H1 (cell line): Measurements from ENCODE around the gene SEC24B. TPM values are rescaled to one million over a fixed set of nuclear protein-coding genes. Genes with fewer than 3 reads are reported as not detected.

Experiments used
- CTCF ChIA-PET: fragments of 300-600 bp; sonication (Branson Sonifier 250); formaldehyde crosslinking; loops from one replicate; lab custom pipeline; 2021; ENCODE audit not compliant: partially characterized antibody; lab: Charles Lee
- POLR2A ChIA-PET: fragments of 300-600 bp; sonication (Branson Sonifier 250); formaldehyde crosslinking; loops from one replicate; lab custom pipeline; 2021; ENCODE audit warnings: inconsistent platforms; ENCODE audit not compliant: partially characterized antibody; lab: Charles Lee
- DNase-seq, 2 experiments: peaks; one replicate each; pipeline versions ENCODE4 v3.0.0 to v3.0.0-alpha.2; 2010 to 2022; ENCODE audit warnings: low spot score in 2 of 2, low read depth in 1 of 2, mixed read lengths in 1 of 2
- FAIRE-seq: peaks from 2 replicates; lab custom pipeline; 2011; peaks lifted over from hg19 to GRCh38; lab: Jason Lieb, UNC
- H2AFZ ChIP-seq: 2 replicates; pipeline ENCODE4 v1.8.1; 2012; ENCODE audit warnings: low read length, inconsistent platforms
- H2AK5ac ChIP-seq: 2 replicates; pipeline ENCODE4 v1.6.1; 2013; ENCODE audit warnings: low read depth, low read length
- H2BK120ac ChIP-seq: replicated peaks from 2 replicates; pipeline ENCODE3; 2013; ENCODE audit warnings: low read depth, low read length, inconsistent platforms
- H2BK12ac ChIP-seq: 2 replicates; pipeline ENCODE4 v1.6.1; 2013; ENCODE audit warnings: low read depth, low read length
- H2BK15ac ChIP-seq: 2 replicates; pipeline ENCODE4 v1.6.1; 2013; ENCODE audit warnings: low read length
- H2BK20ac ChIP-seq: 2 replicates; pipeline ENCODE4 v1.6.1; 2013; ENCODE audit warnings: low read length
- H2BK5ac ChIP-seq: 2 replicates; pipeline ENCODE4 v1.6.1; 2013; ENCODE audit warnings: low read depth, low read length
- H3K14ac ChIP-seq: 2 replicates; pipeline ENCODE4 v1.6.1; 2013; ENCODE audit warnings: inconsistent platforms; ENCODE audit not compliant: insufficient read length
- H3K18ac ChIP-seq: 2 replicates; pipeline ENCODE4 v1.6.1; 2013; ENCODE audit warnings: low read length; ENCODE audit errors: extremely low read depth
- H3K23ac ChIP-seq: 2 replicates; pipeline ENCODE4 v1.6.1; 2013; ENCODE audit warnings: inconsistent platforms; ENCODE audit not compliant: insufficient read length
- H3K23me2 ChIP-seq: 2 replicates; pipeline ENCODE4 v1.6.1; 2013; ENCODE audit warnings: low read depth, low read length
- H3K27ac ChIP-seq: 2 replicates; pipeline ENCODE4 v1.6.1; 2011; ENCODE audit warnings: low read depth, low read length, inconsistent platforms
- H3K27me3 ChIP-seq, 4 experiments: replicated peaks in 1 of 4; 1 replicate in 1 of 4; 2 replicates in 3 of 4; pipeline versions ENCODE4 v1.6.1 to v1.8.1; 2011 to 2013; ENCODE audit warnings: low read length in 3 of 4, mild to moderate bottlenecking in 3 of 4, inconsistent platforms in 2 of 4, mixed read lengths in 2 of 4, moderate library complexity in 1 of 4; ENCODE audit not compliant: control insufficient read depth in 3 of 4, insufficient read depth in 3 of 4; ENCODE audit errors: extremely low read depth in 1 of 4
- H3K36me3 ChIP-seq, 4 experiments: 2 replicates each; pipeline versions ENCODE4 v1.6.1 to v1.8.1; 2011 to 2013; ENCODE audit warnings: mild to moderate bottlenecking in 4 of 4, low read length in 3 of 4, moderate library complexity in 2 of 4, control low read depth in 1 of 4, inconsistent platforms in 1 of 4; ENCODE audit not compliant: insufficient read depth in 4 of 4, control insufficient read depth in 2 of 4
- H3K4ac ChIP-seq: replicated peaks from 2 replicates; pipeline ENCODE3; 2013; ENCODE audit warnings: low read length, low read depth, mixed read lengths, inconsistent platforms; ENCODE audit not compliant: insufficient read length
- H3K4me1 ChIP-seq, 4 experiments: replicated peaks in 1 of 4; 1 replicate in 1 of 4; 2 replicates in 3 of 4; pipeline versions ENCODE4 v1.6.1 to v1.8.1; 2011 to 2013; ENCODE audit warnings: low read length in 3 of 4, inconsistent platforms in 2 of 4, mixed read lengths in 1 of 4; ENCODE audit not compliant: insufficient read depth in 4 of 4, control insufficient read depth in 3 of 4
- H3K4me2 ChIP-seq, 2 experiments: 2 replicates each; pipeline versions ENCODE4 v1.6.1 to v1.8.1; 2011 to 2013; ENCODE audit warnings: low read depth in 2 of 2, low read length in 2 of 2, control low read depth in 1 of 2, inconsistent platforms in 1 of 2, mild to moderate bottlenecking in 1 of 2; ENCODE audit not compliant: insufficient read depth in 1 of 2
- H3K4me3 ChIP-seq, 4 experiments: fragments of 200-600, 300-600 bp in 1 of 4; sonication (generic), shearing (Covaris generic), sonication (Bioruptor Twin) in 1 of 4; 2 replicates each; pipeline versions ENCODE4 v1.5.1 to v1.8.1; 2011 to 2016; ENCODE audit warnings: low read length in 4 of 4, low read depth in 3 of 4, control low read depth in 2 of 4, inconsistent platforms in 2 of 4, mild to moderate bottlenecking in 2 of 4, mixed read lengths in 1 of 4, moderate library complexity in 1 of 4; ENCODE audit not compliant: insufficient read depth in 2 of 4; ENCODE audit errors: extremely low read depth in 1 of 4
- H3K56ac ChIP-seq: replicated peaks from 2 replicates; pipeline ENCODE3; 2013; ENCODE audit warnings: low read depth, mild to moderate bottlenecking, mixed read lengths, low read length, inconsistent platforms; ENCODE audit not compliant: insufficient read length
- H3K79me1 ChIP-seq: 2 replicates; pipeline ENCODE4 v1.6.1; 2013; ENCODE audit warnings: low read depth, low read length, control low read depth
- H3K79me2 ChIP-seq, 2 experiments: 2 replicates each; pipeline versions ENCODE4 v1.6.1 to v1.8.1; 2012 to 2013; ENCODE audit warnings: low read length in 2 of 2, mild to moderate bottlenecking in 2 of 2, inconsistent platforms in 1 of 2; ENCODE audit not compliant: insufficient read depth in 2 of 2, control insufficient read depth in 1 of 2
- H3K9ac ChIP-seq, 4 experiments: replicated peaks in 1 of 4; 1 replicate in 1 of 4; 2 replicates in 3 of 4; pipeline versions ENCODE4 v1.6.1 to v1.8.1; 2011 to 2013; ENCODE audit warnings: low read depth in 3 of 4, low read length in 3 of 4, control low read depth in 2 of 4, mild to moderate bottlenecking in 2 of 4, moderate library complexity in 2 of 4, inconsistent platforms in 1 of 4; ENCODE audit errors: extremely low read depth in 1 of 4
- H3K9me3 ChIP-seq, 2 experiments: 2 replicates each; pipeline versions ENCODE4 v1.6.1 to v1.8.1; 2012 to 2013; ENCODE audit warnings: mild to moderate bottlenecking in 2 of 2, moderate library complexity in 2 of 2, control low read depth in 1 of 2, inconsistent platforms in 1 of 2, low read depth in 1 of 2, low read length in 1 of 2, mixed read lengths in 1 of 2; ENCODE audit not compliant: insufficient read depth in 2 of 2
- H4K20me1 ChIP-seq, 2 experiments: replicated peaks in 1 of 2; 2 replicates each; pipeline versions ENCODE3 to v1.8.1; 2011 to 2013; ENCODE audit warnings: inconsistent platforms in 2 of 2, low read length in 2 of 2, mild to moderate bottlenecking in 1 of 2; ENCODE audit not compliant: insufficient read depth in 2 of 2, control insufficient read depth in 1 of 2
- H4K5ac ChIP-seq: 2 replicates; pipeline ENCODE4 v1.6.1; 2013; ENCODE audit warnings: low read length, low read depth, mixed read lengths, inconsistent platforms; ENCODE audit not compliant: insufficient read length
- H4K8ac ChIP-seq: 2 replicates; pipeline ENCODE4 v1.8.0; 2013; ENCODE audit warnings: mild to moderate bottlenecking, moderate library complexity, low read length, inconsistent platforms; ENCODE audit not compliant: insufficient read depth; ENCODE audit errors: extremely low read depth
- H4K91ac ChIP-seq: replicated peaks from 2 replicates; pipeline ENCODE3; 2013; ENCODE audit warnings: low read length, mixed read lengths, inconsistent platforms; ENCODE audit not compliant: insufficient read length
- GABPA ChIP-seq: IDR thresholded peaks from 2 replicates; pipeline ENCODE4 v1.6.1; 2011; ENCODE audit warnings: mild to moderate bottlenecking, low read length, moderate library complexity, borderline replicate concordance; ENCODE audit not compliant: insufficient read depth
- KDM4A ChIP-seq: IDR thresholded peaks from one replicate; pipeline ENCODE4 v1.7.1; 2012; ENCODE audit warnings: low read depth, mild to moderate bottlenecking, moderate library complexity, low read length, inconsistent platforms; ENCODE audit not compliant: severe bottlenecking
- POU5F1 ChIP-seq: IDR thresholded peaks from 2 replicates; pipeline ENCODE4 v1.6.1; 2011; ENCODE audit warnings: low read depth, mild to moderate bottlenecking, low read length, moderate library complexity
- RBBP5 ChIP-seq: IDR thresholded peaks from 2 replicates; pipeline ENCODE4 v1.7.1; 2012; ENCODE audit warnings: low read depth, mild to moderate bottlenecking, inconsistent platforms, low read length, moderate library complexity, borderline replicate concordance
- SP4 ChIP-seq: IDR thresholded peaks from 2 replicates; pipeline ENCODE4 v1.6.1; 2012; ENCODE audit warnings: low read length, inconsistent platforms
- WGBS, 2 experiments: shearing (Covaris generic) in 1 of 2; methylation state at CpG; one replicate each; pipeline versions ENCODE4 v1.1.6 to v1.1.7; 2013 to 2015; ENCODE audit warnings: low lambda C conversion rate in 2 of 2, mixed read lengths in 2 of 2, inconsistent platforms in 1 of 2, low coverage in 1 of 2, missing lambda C conversion rate in 1 of 2; ENCODE audit not compliant: insufficient replicate concordance in 2 of 2, insufficient coverage in 1 of 2, insufficient read length in 1 of 2; ENCODE audit errors: extremely low coverage in 1 of 2, missing lambda C conversion rate in 1 of 2; 5-methylcytosine and 5-hydroxymethylcytosine counted together
- polyA plus RNA-seq, 7 experiments: library from polyadenylated mRNA; depleted of rRNA in 3 of 7; stranded (reverse) in 5 of 7; unstranded in 2 of 7; fragments of >200 nt in 5 of 7; fragments of 200-250 nt in 2 of 7; gene quantifications; 1 replicate in 5 of 7; 2 replicates in 1 of 7; 4 replicates in 1 of 7; pipeline versions ENCODE4 v1.2.1 to v1.2.3, GENCODE V29; 2011 to 2013; ENCODE audit warnings: missing spikeins in 2 of 7, mixed read lengths in 2 of 7
- total RNA-seq: library from RNA; stranded (reverse); fragmentation: NEBNext Ultra II Directional; extraction: Animal tissue kit (Norgen Biotek cat#: 25700); gene quantifications from 2 replicates; pipeline ENCODE4 v1.2.1, GENCODE V29; 2021
- TF ChIP-seq, protein P1 (sequence below), 3 experiments: IDR thresholded peaks; 1 replicate in 2 of 3; 2 replicates in 1 of 3; pipeline versions ENCODE4 v1.5.1 to v1.6.1; 2011; ENCODE audit warnings: low read length in 3 of 3, mild to moderate bottlenecking in 3 of 3, inconsistent platforms in 2 of 3, low read depth in 1 of 3, moderate library complexity in 1 of 3; ENCODE audit not compliant: insufficient read depth in 1 of 3; ENCODE audit errors: control extremely low read depth in 1 of 3
- TF ChIP-seq, protein P2 (sequence below): IDR thresholded peaks from 2 replicates; pipeline ENCODE4 v1.6.1; 2011; ENCODE audit warnings: low read length, improper control_type of control experiment

SEC24B gene
- total and polyA plus RNA-seq, 2 of the 8 experiments (the other 6 are each of a cell fraction or from before 2014, with no cell fraction given), result 25.6 to 30.9 TPM

DNA sequence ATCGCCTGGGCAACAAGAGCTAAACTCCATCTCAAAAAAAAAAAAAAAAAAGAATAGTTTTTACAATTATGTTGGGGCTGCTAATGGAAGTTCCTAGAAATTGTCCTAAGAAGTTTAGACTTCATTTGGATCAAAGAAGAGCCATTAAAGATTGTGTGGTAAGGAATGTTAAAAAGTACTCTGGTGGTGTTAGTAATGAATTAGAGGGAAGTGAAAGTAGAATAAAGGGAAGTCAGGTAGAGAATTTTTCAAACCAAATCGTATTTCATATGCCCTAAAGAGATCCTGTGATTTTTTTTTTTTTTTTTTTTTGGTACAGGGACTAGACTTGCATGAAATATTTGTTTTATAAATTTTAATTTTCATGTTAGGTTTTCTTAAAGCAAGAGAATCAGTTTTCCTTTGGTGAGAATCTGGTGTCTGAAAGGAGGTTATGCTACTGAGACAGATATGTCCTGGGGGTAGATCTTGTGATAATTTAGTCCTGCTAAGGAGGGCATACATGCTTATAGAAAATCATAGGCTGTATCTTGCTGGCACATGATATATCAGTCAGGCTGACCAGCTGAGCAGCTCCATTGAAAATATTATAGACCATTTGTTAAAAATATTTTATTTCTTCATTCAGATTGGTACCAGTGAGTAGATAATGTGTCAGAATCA lies 10.7 kb downstream of the SEC24B start:
- ChIA-PET POLR2A (no interaction called here), CTCF (interaction anchor here (0.5 to 2.7 kb wide), 2 partner anchors 11 to 78 kb away, joined by 3 to 9 read pairs; partner anchors contain the start of gene SEC24B)
- Histone ChIP-seq H3K18ac (no peak overlapping the region), H2BK20ac (no peak overlapping the region), H2BK5ac (no peak overlapping the region), H3K36me3 (peaks cover 0 to 13% (median 3%) of the 10 kb centered on the region in 4 experiments; a peak in 2 of 8 replicates), H3K4me3 (no peak overlapping the region), H3K4me1 (peaks cover 0 to 4% (median 0%) of the 10 kb centered on the region in 4 experiments; a peak in 2 of 7 replicates), H4K8ac (no peak overlapping the region), H2BK120ac (no peak overlapping the region), H4K20me1 (peaks cover 0 to 7% of the 10 kb centered on the region in 2 experiments), H4K91ac (no peak overlapping the region), H3K79me1 (no peaks in the 10 kb centered on the region), H3K9ac (no peak overlapping the region), H2AK5ac (no peak overlapping the region), H3K23ac (no peak overlapping the region), H4K5ac (no peak overlapping the region), H2AFZ (no peak overlapping the region), H3K56ac (no peak overlapping the region), H3K27ac (no peak overlapping the region), H3K4ac (no peak overlapping the region), H3K23me2 (no peaks in the 10 kb centered on the region), H2BK15ac (no peak overlapping the region), H3K27me3 (no peaks in the 10 kb centered on the region), H3K14ac (no peak overlapping the region), H3K79me2 (peaks cover 0 to 92% of the 10 kb centered on the region in 2 experiments; a peak in 3 of 4 replicates)
- WGBS, 2 experiments, result 100% methylated on average over 1 of the region's 2 CpGs; no CpG with 5 or more reads in 1 of the 2 experiments
- DNase-seq (no peak), FAIRE-seq (no peak)
- no peak for TF ChIP-seq RBBP5
- TF ChIP-seq, protein P1, sequence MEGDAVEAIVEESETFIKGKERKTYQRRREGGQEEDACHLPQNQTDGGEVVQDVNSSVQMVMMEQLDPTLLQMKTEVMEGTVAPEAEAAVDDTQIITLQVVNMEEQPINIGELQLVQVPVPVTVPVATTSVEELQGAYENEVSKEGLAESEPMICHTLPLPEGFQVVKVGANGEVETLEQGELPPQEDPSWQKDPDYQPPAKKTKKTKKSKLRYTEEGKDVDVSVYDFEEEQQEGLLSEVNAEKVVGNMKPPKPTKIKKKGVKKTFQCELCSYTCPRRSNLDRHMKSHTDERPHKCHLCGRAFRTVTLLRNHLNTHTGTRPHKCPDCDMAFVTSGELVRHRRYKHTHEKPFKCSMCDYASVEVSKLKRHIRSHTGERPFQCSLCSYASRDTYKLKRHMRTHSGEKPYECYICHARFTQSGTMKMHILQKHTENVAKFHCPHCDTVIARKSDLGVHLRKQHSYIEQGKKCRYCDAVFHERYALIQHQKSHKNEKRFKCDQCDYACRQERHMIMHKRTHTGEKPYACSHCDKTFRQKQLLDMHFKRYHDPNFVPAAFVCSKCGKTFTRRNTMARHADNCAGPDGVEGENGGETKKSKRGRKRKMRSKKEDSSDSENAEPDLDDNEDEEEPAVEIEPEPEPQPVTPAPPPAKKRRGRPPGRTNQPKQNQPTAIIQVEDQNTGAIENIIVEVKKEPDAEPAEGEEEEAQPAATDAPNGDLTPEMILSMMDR (IDR thresholded peaks at IDR 0.05; ENCODE audit: control extremely low read depth in 1 of 3, insufficient read depth in 1 of 3, low read depth in 1 of 3, low read length in 3 of 3), result no peak
- TF ChIP-seq SP4, result no peak
- TF ChIP-seq, protein P2, sequence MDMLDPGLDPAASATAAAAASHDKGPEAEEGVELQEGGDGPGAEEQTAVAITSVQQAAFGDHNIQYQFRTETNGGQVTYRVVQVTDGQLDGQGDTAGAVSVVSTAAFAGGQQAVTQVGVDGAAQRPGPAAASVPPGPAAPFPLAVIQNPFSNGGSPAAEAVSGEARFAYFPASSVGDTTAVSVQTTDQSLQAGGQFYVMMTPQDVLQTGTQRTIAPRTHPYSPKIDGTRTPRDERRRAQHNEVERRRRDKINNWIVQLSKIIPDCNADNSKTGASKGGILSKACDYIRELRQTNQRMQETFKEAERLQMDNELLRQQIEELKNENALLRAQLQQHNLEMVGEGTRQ, result no peak
- no peak for TF ChIP-seq KDM4A
- TF ChIP-seq POU5F1, result no peak
- no peak for TF ChIP-seq GABPA
- TF ChIP-seq, all 59 proteins: peak for 0
- Histone ChIP-seq H3K9me3 (peaks cover 0 to 3% of the 10 kb centered on the region in 2 experiments; a peak in 1 of 4 replicates), H2BK12ac (no peak overlapping the region), H3K4me2 (no peak overlapping the region)
